GM12892 (cell line): ENCODE measurements around the gene DAGLA.

Experiments used
- POLR2A ChIP-seq: IDR thresholded peaks from 2 replicates; pipeline ENCODE4 v1.6.1; 2011; ENCODE audit warnings: low read depth, low read length, control low read depth
- POLR2AphosphoS5 ChIP-seq: IDR thresholded peaks from 2 replicates; pipeline ENCODE4 v1.6.1; 2011; ENCODE audit warnings: low read depth, low read length, control low read depth
- TAF1 ChIP-seq: IDR thresholded peaks from 2 replicates; pipeline ENCODE4 v1.6.1; 2011; ENCODE audit warnings: low read depth, mild to moderate bottlenecking, control low read depth, low read length, borderline replicate concordance

- no peak for TF ChIP-seq POLR2A
- no peak for TF ChIP-seq POLR2AphosphoS5
- no peak for TF ChIP-seq TAF1
These were observed 97.3 kb downstream of the DAGLA start for GRCh38 chr11:61777234-61778090.
